Measurements from ENCODE around the gene TBC1D4.

TBC1D4 gene

DNA sequence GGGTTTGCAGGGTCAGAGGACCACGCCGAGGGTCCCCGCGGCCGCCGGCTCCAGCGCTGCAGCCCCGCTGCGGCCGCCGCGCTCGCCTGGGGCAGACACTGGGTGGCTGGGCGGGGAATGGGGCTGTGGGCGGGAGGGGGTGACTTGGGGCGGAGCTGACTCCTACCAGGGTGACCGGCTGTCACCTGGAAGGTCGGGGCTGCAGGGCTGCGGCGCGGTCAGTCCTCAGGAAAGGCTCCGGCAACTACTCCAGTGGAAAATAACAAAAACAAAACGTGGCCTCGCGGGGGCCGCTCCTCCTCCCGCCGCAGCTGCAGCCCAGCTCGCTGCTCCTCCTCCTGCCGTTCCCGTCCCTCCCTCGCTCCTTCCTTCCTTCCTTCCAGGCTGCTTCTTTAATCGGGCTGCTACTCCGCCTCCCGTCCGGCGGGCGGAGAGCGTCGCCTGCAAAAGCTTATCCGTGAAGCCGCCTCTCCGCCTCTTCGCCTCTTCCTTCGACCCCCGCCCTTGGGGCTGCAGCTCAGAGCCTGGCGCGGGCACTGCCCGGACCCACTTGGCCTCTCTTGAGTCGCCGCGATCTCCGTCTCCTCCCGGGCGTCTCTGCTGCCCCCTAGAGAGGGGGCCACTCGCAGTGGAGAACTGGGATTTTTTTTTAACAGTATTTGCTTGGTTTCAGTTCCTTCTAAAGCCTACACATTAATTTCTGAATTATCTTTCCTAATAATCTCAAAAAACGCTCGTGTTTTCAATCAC lies at the start of gene TBC1D4:
Gene TBC1D4 (minus strand): TSS at position 100 of the 750 bp plus-strand sequence. CDS start 402 bp downstream, outside the sequence.
- peak; percentile 92 for DNase-seq

DNA sequence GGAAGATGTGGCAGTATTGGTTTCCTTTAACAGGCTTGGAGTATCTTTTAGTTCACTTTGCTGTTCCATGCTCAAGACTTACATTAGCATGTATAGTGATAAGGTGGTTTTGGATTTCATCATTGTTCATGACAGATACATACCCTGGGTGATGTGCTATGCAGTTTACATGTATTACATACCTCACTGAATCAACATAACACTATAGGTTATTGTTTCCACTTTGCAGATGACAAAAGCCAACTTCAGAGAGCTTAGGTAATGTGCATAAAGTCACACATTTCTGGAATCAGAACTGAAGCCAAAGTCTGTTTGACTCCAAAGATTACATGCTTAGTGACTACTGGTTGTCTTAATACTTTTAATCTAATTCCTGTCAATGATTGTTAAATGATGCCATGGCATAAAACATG lies 48.6 kb upstream of the TBC1D4 start:
- DNase-seq = no peak

- DNase-seq = no peak
Observed at GRCh38 chr13:75521956-75522355, 40.0 kb upstream of the TBC1D4 start.

DNA sequence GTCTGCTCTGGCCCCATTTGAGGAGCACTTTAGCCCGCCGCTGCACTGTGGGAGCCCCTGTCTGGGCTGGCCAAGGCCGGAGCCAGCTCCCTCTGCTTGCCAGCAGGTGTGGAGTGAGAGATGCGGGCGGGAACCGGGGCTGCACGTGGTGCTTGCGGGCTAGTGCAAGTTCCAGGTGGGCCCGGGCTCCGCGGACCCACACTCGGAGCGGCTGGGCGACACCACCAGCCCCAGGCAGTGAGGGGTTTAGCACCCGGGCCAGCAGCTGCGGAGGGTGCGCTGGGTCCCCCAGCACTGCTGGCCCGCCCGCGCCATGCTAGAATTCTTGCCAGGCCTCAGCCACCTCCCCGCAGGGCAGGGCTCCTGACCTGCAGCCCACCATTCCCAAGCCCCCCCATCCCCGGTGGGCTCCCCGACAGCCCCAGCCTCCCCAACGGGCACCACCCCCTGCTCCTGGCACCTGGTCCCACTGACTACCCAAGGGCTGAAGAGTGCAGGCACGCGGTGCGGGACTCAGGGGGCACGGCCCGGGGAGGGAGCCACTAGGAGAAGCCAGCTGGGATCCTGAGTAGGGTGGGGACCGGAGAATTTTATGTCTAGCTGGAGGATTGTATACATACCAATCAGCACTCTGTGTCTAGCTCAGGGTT lies 36.6 kb upstream of the TBC1D4 start:
- DNase-seq = no peak

DNA sequence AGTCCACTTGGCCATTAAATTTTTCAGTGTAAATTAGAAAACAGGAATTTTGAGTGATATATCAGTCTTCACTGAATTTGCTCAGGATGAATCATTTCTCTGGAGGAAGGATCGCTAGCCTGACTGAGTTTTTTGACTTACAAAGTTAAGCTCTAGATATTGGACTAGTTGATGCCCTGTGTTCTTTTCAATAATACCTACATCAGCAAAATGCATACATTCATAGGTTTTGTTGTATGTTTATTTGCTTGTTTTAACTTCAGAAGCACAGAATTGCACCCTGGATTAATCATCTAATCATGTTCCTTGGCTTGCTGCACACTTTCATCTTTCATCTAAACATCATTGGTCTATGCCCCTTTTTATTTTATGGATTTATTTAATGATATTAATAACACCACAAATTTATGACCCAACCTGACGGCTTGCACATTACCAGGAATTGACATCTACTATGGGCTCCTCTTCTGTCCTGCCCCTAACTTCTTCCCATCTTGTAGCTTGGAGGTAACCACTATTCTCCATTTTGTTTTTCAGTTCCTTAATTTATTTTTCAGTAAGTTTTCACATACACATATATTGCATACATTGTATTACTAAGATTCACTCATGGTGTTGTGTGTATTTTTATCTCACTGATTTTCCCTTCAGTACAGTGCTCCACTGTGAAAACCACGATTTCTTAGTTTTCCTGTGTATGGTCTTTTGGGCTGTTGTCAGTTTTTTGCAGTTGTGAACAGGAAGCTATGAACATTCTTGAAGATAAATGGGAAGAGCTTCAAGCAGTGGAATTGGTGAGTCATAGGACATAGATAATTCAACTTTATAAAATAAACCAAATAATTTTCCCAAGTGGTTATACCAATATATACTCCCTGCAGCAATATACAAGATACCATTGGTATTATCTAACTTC lies 32.4 kb upstream of the TBC1D4 start:
- DNase-seq = peak; percentile 19

GRCh38 chr13:75513271-75513670 lies 31.3 kb upstream of the TBC1D4 start:
- peak; percentile 53 for DNase-seq

- DNase-seq = peak; percentile 91
Observed at GRCh38 chr13:75512253-75512652, 30.3 kb upstream of the TBC1D4 start.

DNA sequence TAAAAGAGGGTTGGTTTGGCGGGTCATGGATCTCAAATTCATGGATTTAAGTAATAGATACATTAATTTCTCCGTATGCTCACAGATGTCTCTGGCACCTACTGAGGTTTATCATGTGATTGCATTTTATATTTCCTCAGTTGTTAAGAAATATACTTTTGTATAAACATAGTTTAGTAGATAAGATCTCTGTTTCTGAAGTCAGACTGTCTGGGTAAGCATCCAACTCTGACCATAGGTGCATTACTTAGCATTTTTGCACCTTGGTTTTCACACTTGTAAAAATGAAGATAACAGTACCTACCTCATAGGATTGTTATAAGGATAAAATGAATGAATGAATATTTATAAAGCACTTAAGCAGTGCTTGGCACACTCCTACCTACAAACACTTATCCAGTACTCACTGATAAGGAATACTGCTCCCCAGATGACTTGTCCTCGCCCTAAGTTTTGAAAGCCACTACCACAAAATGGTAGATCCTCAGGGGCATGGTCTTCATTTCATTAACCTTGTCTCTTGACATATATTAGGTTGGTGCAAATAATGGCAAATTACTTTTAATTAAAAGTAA lies 29.2 kb upstream of the TBC1D4 start:
- no peak for DNase-seq

GRCh38 chr13:75508002-75508548 lies 26.1 kb upstream of the TBC1D4 start:
- no peak for DNase-seq

GRCh38 chr13:75507027-75508001 lies 25.3 kb upstream of the TBC1D4 start:
- DNase-seq = peak; percentile 50

GRCh38 chr13:75506018-75506417 lies 24.0 kb upstream of the TBC1D4 start:
- DNase-seq = peak; percentile 29

GRCh38 chr13:75505327-75505726 lies 23.4 kb upstream of the TBC1D4 start:
- DNase-seq = peak; percentile 83

- no peak for DNase-seq
Observed at GRCh38 chr13:75495938-75496337, 14.0 kb upstream of the TBC1D4 start.

- DNase-seq = no peak
Observed at GRCh38 chr13:75494491-75494890, 12.5 kb upstream of the TBC1D4 start.

DNA sequence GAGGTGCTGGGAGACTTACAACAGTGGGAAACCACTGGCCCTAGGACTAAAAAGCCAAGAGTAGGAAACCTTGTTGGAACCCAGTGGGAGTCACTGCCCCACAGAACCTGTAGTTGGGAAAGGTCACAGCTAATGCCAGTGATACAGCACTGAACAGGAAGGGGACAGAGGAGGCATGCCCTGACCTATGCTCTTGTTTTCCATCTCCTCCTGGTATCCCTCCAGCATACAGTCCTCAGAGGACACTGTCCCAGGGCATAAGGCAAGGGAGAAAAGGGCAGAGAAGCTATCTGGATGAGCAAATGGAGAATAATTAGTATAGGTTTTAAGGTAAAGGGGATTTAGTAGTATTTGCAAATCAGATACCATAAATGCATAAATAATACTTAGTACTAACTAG lies 11.2 kb upstream of the TBC1D4 start:
- no peak for DNase-seq

DNA sequence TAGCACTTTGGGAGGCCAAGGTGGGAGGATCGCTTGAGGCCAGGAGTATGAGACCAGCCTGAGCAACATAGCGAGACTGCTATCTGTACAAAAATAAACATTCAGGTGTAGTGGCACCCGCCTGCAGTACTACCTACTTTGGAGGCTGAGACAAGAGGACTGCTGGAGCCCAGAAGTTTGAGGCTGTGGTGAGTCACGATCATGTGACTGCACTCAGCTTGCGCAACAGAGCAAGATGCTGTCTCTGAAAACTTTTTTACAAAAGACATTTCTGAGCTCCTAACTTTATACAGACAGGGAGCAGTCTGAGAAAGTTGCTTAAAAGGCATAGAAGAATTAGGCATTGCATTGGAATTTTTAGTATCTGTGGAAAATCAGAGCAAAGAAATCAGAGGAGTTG lies 10.4 kb upstream of the TBC1D4 start:
- DNase-seq = peak; percentile 31

DNA sequence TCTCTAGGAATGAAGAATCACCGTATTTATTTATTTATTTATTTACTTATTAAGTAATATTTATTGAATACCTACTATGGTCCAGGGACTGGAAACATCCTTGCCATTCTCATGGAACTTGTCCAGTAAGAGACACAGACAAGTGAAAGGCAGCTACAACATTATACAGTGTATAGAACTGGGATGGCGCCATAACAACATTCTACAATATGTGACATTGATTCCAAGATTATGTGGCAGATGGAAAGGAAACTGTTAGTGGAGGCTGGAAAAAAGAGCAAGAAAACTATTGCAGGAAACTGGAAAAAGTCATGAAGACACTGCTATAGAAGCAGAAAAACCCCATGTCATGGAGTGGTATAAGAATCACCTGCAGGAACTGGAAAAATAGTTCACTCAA lies 9.4 kb upstream of the TBC1D4 start:
- no peak for DNase-seq

DNA sequence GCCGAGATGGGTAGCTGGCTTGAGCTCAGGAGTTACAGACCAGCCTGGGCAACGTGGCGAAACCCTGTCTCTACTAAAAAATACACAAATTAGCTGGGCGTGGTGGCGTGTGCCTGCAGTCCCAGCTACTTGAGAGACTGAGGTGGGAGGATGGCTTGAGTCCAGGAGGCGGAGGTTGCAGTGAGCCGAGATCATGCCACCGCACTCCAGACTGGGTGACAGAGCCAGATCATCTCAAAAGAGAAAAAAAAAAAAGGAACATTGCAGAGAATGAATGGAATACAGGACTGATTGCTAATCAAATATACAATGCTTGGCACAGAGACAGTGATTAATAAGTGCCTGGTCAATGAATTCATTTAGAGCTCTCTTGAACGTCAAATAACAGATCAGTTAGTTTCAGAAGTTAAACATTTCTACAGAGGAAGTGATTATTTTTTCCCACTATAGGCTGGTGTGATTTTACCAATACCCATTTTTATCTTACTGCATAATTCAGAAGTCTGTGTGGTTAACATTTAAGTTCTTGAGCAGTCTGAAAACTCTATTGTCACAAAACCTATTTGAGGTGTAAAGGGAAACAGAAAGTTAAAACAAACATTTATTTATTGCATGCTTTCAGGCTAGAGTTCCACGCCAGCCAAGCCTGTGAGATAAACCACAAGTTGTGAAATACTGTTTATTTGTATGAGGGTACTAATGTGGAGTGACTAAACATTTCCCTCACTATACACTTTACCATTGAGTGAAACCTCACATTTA lies 7.7 kb upstream of the TBC1D4 start:
- DNase-seq = peak; percentile 83

DNA sequence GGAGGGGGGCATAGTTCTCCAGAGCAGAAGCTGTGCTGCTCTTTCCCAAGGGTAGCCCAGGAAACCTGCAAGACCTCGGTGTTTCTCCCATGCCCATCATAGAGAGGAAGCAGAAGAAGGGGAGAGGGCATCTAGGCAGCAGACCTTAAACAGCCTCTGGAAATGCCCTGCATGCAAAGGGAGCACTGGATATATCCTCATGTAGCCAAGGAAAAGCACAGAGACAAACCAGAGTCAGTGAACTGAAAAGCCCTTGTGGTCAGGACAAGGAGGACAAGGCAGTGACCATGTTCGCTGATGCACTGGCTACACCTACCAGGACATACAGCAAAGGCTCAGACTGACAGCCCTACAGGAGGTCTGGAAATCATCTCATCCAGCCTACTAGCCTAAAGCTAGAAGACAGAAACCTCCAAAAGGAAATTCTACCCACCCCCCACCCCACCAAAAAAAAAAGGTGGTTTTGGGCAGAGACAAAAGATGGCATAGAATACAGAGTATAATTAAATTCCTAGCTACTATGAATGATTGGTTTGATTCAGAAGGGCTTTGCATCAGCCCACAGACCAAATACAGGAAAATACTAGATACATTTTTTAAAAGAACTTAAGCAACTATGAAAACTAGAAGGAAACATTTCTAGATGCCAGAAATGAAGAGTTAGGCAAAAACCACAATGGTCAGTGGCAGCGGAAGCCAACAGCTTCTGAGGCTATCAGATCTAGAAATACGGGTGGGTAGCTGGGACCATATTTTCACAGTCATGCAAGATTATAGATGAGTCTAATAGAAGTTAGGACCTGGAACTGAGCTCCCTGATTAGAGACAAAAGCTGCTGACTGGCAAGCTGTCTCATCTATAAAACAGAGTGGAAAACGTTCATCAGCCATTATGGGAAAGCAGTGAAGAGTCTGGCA lies 4.4 kb upstream of the TBC1D4 start:
- no peak for DNase-seq
